HG03064 (cell line): Measurements from ENCODE around the gene GJD3.

Experiments
- ATAC-seq: cut with Tn5 transposase; IDR thresholded peaks from one replicate; pipeline ENCODE4 v1.9.1; 2021; ENCODE audit warnings: low read depth; ENCODE audit not compliant: unreplicated experiment

The GJD3 gene

DNA sequence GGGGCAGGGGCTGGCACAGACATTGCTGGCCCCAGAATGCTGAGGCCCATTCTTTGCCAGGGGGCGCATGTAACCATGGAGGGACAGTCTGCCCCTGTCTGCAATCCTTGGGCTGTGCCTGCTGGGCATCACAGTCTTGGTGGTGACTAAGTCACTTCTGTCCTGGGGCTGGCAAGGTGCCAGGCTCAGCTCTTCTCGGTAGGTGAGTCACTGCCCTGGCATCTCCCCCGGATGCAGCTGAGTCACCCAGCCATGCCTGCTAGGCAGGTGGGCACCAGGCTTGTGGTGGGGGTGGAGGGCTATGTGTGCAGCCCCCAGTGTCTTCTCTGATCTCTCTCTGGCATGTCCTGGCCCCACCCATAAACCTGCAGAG, 50.0 kb downstream of the GJD3 start:
- no peak for ATAC-seq

GRCh38 chr17:40313668-40314583, 50.6 kb downstream of the GJD3 start:
- no peak for ATAC-seq
